Liver (tissue), 3 donors: ENCODE results near the gene TULP3.

ENCODE experiments used
- ATF3 ChIP-seq: IDR thresholded peaks from 2 replicates; pipeline ENCODE4 v1.6.1; 2016; ENCODE audit warnings: antibody characterized with exemption
- CTCF ChIP-seq: fragments of 150-350 bp; IDR thresholded peaks from 2 replicates; pipeline ENCODE4 v1.5.1; 2017; ENCODE audit warnings: improper control_type of control experiment, low read depth, low read length; ENCODE audit not compliant: missing input control
- EGR1 ChIP-seq, 2 donors: IDR thresholded peaks; 2 replicates each; pipeline ENCODE4 v1.6.1; 2016 to 2018; ENCODE audit warnings: antibody characterized with exemption in 2 of 2, low read depth in 2 of 2
- GABPA ChIP-seq, 2 donors: IDR thresholded peaks in 1 of 2; conservative IDR thresholded peaks in 1 of 2; 2 replicates each; pipeline ENCODE4 v1.6.1; 2016; ENCODE audit warnings: antibody characterized with exemption in 2 of 2, mild to moderate bottlenecking in 1 of 2, moderate library complexity in 1 of 2
- HNF4A ChIP-seq, 2 donors: conservative IDR thresholded peaks; 2 replicates each; pipeline ENCODE4 v1.6.1; 2016; ENCODE audit warnings: antibody characterized with exemption in 2 of 2, mild to moderate bottlenecking in 2 of 2
- HNF4G ChIP-seq: IDR thresholded peaks from 2 replicates; pipeline ENCODE4 v1.6.1; 2016; ENCODE audit warnings: antibody characterized with exemption
- JUND ChIP-seq, 2 donors: IDR thresholded peaks; 2 replicates each; pipeline ENCODE4 v1.6.1; 2016; ENCODE audit warnings: antibody characterized with exemption in 2 of 2
- RAD21 ChIP-seq, 2 donors: IDR thresholded peaks; 2 replicates each; pipeline ENCODE4 v1.6.1; 2016; ENCODE audit warnings: antibody characterized with exemption in 2 of 2, mild to moderate bottlenecking in 2 of 2
- REST ChIP-seq: IDR thresholded peaks from 2 replicates; pipeline ENCODE4 v1.6.1; 2016; ENCODE audit warnings: antibody characterized with exemption, mild to moderate bottlenecking
- SP1 ChIP-seq: IDR thresholded peaks from 2 replicates; pipeline ENCODE4 v1.6.1; 2018; ENCODE audit warnings: antibody characterized with exemption, mild to moderate bottlenecking
- TAF1 ChIP-seq: conservative IDR thresholded peaks from 2 replicates; pipeline ENCODE4 v1.6.1; 2016; ENCODE audit warnings: antibody characterized with exemption, mild to moderate bottlenecking
- TF ChIP-seq, protein P1 (sequence below): IDR thresholded peaks from 2 replicates; pipeline ENCODE4 v1.6.1; 2016; ENCODE audit warnings: antibody characterized with exemption
- TF ChIP-seq, protein P2 (sequence below): IDR thresholded peaks from 2 replicates; pipeline ENCODE4 v1.6.1; 2016; ENCODE audit warnings: antibody characterized with exemption
- donor health status: healthy.
- donor health status: healthy.

- TF ChIP-seq ATF3 = no peak
- TF ChIP-seq CTCF = no peak
- TF ChIP-seq RAD21 (IDR thresholded peaks at IDR 0.05) = no peak
- TF ChIP-seq EGR1 (IDR thresholded peaks at IDR 0.05; ENCODE audit: low read depth in 2 of 2) = no peak
- TF ChIP-seq, protein P1, sequence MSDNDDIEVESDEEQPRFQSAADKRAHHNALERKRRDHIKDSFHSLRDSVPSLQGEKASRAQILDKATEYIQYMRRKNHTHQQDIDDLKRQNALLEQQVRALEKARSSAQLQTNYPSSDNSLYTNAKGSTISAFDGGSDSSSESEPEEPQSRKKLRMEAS = no peak
- TF ChIP-seq JUND (IDR thresholded peaks at IDR 0.05) = no peak
- no peak for TF ChIP-seq HNF4A (conservative IDR thresholded peaks at IDR 0.05)
- no peak for TF ChIP-seq TAF1
- TF ChIP-seq REST = no peak
- TF ChIP-seq GABPA (IDR thresholded peaks at IDR 0.05 in 1 of 2, conservative IDR thresholded peaks at IDR 0.05 in 1 of 2) = no peak
- TF ChIP-seq HNF4G = no peak
- TF ChIP-seq, protein P2, sequence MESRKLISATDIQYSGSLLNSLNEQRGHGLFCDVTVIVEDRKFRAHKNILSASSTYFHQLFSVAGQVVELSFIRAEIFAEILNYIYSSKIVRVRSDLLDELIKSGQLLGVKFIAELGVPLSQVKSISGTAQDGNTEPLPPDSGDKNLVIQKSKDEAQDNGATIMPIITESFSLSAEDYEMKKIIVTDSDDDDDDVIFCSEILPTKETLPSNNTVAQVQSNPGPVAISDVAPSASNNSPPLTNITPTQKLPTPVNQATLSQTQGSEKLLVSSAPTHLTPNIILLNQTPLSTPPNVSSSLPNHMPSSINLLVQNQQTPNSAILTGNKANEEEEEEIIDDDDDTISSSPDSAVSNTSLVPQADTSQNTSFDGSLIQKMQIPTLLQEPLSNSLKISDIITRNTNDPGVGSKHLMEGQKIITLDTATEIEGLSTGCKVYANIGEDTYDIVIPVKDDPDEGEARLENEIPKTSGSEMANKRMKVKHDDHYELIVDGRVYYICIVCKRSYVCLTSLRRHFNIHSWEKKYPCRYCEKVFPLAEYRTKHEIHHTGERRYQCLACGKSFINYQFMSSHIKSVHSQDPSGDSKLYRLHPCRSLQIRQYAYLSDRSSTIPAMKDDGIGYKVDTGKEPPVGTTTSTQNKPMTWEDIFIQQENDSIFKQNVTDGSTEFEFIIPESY = no peak
- TF ChIP-seq SP1 = no peak
These were observed 35.1 kb upstream of the TULP3 start for GRCh38 chr12:2855546-2855945.
